ENCODE data around the gene HOMER2.
A peak's percentile ranks its signal among the peaks of the same experiment; 100 is the strongest.
"Not testable (repeated sequence)": the region's sequence is repeated elsewhere in the genome, so short reads cannot be mapped to it uniquely, and the experiment has no call there.

HOMER2 gene

DNA sequence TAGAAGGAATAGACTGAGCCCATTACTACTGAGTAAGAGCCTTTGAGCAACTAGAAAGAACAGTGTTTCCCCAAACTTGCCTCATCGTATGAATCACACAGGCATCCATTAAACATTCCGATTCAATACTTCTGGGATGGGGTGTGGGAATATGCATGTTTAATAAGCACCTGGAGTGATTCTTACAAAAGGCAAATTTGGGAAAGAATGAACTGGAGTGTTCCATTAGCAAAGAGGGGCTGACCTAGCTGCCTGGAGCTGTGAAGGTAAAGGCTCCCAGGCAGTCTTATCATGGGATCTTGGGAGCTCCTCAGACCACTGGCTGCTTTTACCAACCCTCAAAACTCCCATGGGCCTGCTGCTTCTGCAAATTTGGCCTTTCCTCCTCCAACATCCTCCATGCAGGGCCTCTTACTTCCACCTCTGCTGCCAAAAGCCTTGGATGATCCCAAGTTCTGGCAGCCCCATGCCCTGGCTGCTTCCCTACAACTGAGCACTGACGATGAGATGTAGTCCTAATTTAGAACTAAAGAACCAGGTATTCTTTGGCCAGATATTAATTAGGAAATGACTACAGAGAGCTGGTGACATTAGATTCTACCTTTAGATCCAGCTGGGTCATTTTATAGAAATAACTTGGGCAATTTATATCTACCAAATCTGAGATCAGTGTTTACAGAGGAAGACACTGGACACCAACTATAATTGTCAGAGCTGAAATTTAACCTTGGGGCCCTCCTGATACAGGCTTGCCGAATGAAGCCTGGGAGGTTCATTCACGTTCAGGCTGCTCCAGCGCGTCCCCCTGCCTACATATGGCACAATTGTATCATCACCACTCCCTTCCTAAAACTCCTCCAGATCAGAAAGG is 11.2 kb upstream of the HOMER2 start:
- ATAC-seq: no peak

GRCh38 chr15:82960766-82961165 is 8.2 kb upstream of the HOMER2 start:
- ATAC-seq: no peak

GRCh38 chr15:82959423-82959822 is 6.9 kb upstream of the HOMER2 start:
- no peak for ATAC-seq

DNA sequence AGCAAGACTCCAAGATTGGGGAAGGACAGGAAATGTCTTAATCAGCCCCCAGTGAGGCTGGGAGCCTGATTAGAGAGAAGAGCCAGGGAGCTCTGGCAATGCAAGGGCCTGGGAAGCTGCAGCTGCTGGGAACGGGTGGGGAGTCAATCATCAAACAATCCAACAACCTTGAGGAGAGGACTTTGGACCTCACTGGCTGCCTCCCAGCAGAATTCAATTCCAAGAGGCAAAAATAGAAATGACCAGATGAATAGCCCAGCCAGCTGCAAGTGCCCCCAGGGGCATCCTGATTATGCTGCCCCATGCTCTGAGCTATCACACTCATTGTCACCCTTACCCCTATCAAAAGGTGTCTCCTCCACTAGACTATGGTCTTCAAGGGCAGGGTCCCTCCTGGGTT is 6.1 kb upstream of the HOMER2 start:
- no peak for ATAC-seq

GRCh38 chr15:82951472-82952157 is 905 bp downstream of the HOMER2 start:
- peak in 1 of 2 donors; percentile 35 for ATAC-seq

DNA sequence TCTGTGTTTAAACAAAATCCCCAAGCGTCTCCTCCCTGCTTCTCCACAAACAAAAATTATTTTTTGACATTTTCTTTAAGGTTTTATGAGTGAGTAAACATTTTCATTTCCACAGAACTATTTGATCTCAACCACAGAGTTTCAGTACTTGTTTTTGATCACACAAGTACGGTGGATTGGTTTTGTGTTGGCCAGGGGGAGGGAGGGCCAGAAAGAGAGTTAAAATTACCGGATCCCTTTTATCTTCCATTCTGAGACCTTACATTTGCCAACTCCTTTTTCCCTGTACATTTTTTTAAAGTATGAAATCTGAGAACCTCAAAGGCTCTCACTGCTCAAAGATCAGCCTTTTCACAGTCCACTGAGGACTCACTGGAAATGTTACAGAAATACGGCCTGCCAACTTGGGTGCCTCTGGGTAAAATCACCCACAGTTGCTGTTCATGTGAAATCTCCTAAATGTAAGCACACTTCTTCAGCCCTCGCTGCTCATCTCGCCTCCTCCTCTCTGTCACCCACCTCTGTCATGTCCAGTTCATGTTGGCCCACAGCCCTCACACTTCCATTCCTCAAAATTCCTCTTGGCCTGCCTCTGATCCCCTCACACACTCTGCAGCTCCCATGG is 1.7 kb downstream of the HOMER2 start:
- ATAC-seq: no peak

- ATAC-seq: no peak
Measured at GRCh38 chr15:82950295-82950694, 2.2 kb downstream of the HOMER2 start.

GRCh38 chr15:82946155-82946701 is 6.3 kb downstream of the HOMER2 start:
- no peak for ATAC-seq

- no peak for ATAC-seq
Measured at GRCh38 chr15:82945326-82945725, 7.2 kb downstream of the HOMER2 start.

DNA sequence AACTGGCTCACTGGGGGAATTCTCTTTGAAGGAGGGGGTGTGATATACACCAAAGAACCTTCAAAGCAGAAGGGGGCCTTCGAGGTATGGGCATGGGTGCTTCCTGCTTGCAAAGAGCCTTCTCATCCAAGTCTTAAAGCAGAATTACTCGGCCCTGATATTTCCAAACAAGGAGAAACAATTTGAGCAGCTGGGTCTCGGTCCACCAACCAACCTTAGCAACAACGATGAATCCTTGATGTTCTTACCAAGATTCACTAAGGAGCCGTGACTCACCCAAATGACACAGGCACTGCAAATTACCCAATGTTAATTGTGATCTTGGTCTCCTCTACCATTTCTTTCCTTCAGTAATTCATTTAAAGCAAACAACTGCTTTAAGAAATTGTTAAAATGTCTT is 7.7 kb downstream of the HOMER2 start:
- ATAC-seq: no peak

GRCh38 chr15:82944056-82944455 is 8.5 kb downstream of the HOMER2 start:
- ATAC-seq: no peak

DNA sequence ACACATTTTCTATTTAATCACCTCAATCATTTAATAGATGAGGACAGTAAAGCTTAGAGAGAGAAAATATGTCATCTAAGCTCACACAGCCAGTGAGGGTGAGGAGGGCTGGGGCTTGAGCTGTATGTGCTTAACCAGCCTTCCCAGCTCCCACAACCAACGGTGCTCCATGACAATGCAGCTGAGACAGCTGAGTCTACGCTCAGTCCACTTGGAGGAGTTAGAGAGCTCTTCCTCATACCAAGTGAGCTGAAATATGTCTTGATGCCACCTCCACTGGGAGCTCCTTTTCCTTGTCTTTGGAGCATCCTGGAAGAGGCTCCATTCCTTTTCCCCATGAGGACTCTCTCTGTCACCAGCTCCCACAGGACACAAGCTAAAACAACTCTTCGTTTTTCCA is 9.3 kb downstream of the HOMER2 start:
- ATAC-seq: no peak

DNA sequence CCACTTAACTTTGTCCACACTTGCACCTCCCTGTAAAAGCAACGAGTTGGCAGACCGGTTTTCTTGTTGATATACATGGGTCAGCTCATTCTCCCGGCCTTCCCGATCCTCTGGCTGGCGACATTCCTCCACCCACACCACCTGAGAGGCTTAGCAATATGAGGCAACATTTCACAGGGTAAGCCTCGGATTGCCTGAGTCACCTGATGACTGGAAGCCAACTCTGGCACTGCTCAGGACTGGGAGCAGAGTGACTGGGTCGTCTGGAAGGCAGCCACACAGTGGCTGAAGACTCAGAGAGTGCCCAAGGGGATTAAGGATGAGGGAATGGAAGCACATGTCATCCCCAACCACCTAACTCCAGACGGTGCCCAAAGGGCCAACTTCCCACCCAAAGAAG is 9.8 kb downstream of the HOMER2 start:
- ATAC-seq: no peak

- ATAC-seq: not testable (repeated sequence)
Measured at GRCh38 chr15:82939678-82940077, 12.8 kb downstream of the HOMER2 start.

GRCh38 chr15:82937712-82938058 is 14.8 kb downstream of the HOMER2 start:
- no peak for ATAC-seq

- ATAC-seq: no peak
Measured at GRCh38 chr15:82936966-82937711, 15.4 kb downstream of the HOMER2 start.

GRCh38 chr15:82935382-82935781 is 17.1 kb downstream of the HOMER2 start:
- ATAC-seq: no peak

GRCh38 chr15:82934100-82934880 is 18.2 kb downstream of the HOMER2 start:
- no peak for ATAC-seq

- peak; percentile 9 to 22 for ATAC-seq
Measured at GRCh38 chr15:82933576-82933975, 18.9 kb downstream of the HOMER2 start.

DNA sequence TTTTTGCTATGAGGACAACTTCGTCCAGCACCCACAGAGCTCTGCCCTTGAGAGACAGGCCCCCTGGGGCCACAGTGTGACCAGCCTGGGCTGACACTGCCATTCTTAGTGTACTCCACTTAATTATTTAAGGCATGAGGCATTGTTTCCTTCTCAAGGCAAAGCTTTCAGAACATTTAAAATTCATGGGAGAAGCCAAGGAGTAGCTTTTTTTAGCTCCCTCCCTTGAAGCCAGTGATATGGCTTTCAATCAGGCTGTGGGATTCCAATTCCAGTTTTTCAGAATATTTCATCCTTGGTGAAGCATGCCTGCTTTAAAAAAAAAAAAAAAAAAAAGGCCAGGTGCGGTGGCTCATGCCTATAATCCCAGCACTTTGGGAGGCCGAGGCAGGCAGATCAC is 21.3 kb downstream of the HOMER2 start:
- ATAC-seq: no peak

DNA sequence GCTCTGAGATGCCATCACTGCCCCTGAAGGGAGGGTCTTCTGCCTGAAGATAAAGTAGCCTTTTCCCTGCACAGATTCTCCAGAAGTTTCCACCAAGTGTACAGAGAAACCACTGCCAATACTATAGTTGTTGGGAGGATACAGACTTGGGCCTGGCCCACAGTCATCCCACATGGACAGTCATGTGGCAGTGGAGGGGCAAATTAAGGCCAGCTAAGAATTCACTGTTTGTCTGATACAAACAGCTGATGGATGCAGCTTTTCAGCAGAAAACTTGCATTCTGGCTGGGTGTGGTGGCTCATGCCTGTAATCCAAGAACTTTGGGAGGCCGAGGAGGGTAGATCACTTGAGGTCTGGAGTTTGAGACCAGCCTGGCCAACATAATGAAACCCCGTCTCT is 22.1 kb downstream of the HOMER2 start:
- ATAC-seq: no peak

DNA sequence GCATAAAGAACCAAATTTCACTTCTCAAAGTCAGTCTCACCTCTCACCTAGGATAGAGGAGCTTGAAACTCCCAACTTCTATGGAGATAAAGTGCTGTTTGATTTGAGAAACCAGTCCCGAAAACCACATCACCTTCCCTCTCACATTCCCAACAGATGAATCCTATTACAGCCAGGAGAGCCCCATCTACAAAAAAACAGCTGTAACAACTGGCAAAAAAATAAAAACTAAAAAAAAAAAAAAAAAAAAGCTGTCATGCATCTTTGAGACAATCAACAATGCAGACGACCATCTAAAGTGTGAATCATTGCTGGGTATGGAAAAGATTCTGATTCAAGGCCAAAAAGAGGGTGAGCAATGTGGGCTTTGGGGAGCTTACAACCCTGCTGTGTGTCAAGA is 23.8 kb downstream of the HOMER2 start:
- no peak for ATAC-seq

All from activated CD4-positive, CD25-positive, alpha-beta regulatory T cell treated with anti-CD3 and anti-CD28 coated beads, Interleukin-2, amount 50 U/mL, for 24 hours (primary cell).